OCI-LY3 (cell line): ENCODE measurements around the gene FGGY.

Experiments
- H2AFZ ChIP-seq: fragments of 200-600, 300-600 bp; shearing (Covaris generic); 2 replicates; pipeline ENCODE4 v1.6.0; 2014; ENCODE audit warnings: antibody characterized with exemption, low read depth, low read length
- H3K27ac ChIP-seq: fragments of 200-600, 300-600 bp; sonication (generic); 2 replicates; pipeline ENCODE4 v1.5.1; 2014; ENCODE audit warnings: mild to moderate bottlenecking, low read length, moderate library complexity, mixed read lengths
- H3K27me3 ChIP-seq: fragments of 200-600, 300-600 bp; sonication (generic); 2 replicates; pipeline ENCODE4 v1.6.1; 2014; ENCODE audit warnings: low read depth, low read length, mixed read lengths
- H3K36me3 ChIP-seq: fragments of 200-600, 300-600 bp; sonication (generic); replicated peaks from 2 replicates; pipeline ENCODE3; 2014; ENCODE audit warnings: low read depth, low read length, mixed read lengths
- H3K4me1 ChIP-seq: fragments of 300-600, 200-600 bp; sonication (generic); 2 replicates; pipeline ENCODE4 v1.6.1; 2014; ENCODE audit warnings: low read length, mixed read lengths
- H3K4me2 ChIP-seq: fragments of 200-600, 300-600 bp; sonication (generic); 2 replicates; pipeline ENCODE4 v1.6.1; 2014; ENCODE audit warnings: low read length, mixed read lengths
- H3K4me3 ChIP-seq: fragments of 300-600, 200-600 bp; sonication (generic); 2 replicates; pipeline ENCODE4 v1.5.1; 2014; ENCODE audit warnings: antibody characterized with exemption, mild to moderate bottlenecking, low read length, moderate library complexity
- H3K79me2 ChIP-seq: fragments of 300-600, 200-600 bp; shearing (Covaris generic); 2 replicates; pipeline ENCODE4 v1.6.1; 2014; ENCODE audit warnings: mild to moderate bottlenecking, low read length, mixed read lengths
- H3K9ac ChIP-seq: fragments of 300-600, 200-600 bp; shearing (Covaris generic); 2 replicates; pipeline ENCODE4 v1.6.0; 2014; ENCODE audit warnings: mild to moderate bottlenecking, low read length, moderate library complexity
- H3K9me3 ChIP-seq: fragments of 200-600, 300-600 bp; shearing (Covaris generic); 2 replicates; pipeline ENCODE4 v1.6.1; 2014; ENCODE audit warnings: low read length, mixed read lengths; ENCODE audit not compliant: insufficient read depth
- H4K20me1 ChIP-seq: fragments of 200-600, 300-600 bp; sonication (generic); 2 replicates; pipeline ENCODE4 v1.6.1; 2016; ENCODE audit warnings: low read length, mixed read lengths; ENCODE audit not compliant: insufficient read depth
- EZH2phosphoT487 ChIP-seq: fragments of 200-600 bp; shearing (Covaris generic); IDR thresholded peaks from 2 replicates; pipeline ENCODE4 v1.6.1; 2018; ENCODE audit warnings: antibody characterized with exemption, mixed run types, low read depth
- TF ChIP-seq, protein P1 (sequence below): fragments of 200-600, 300-600 bp; sonication (generic); IDR thresholded peaks from 2 replicates; pipeline ENCODE4 v1.5.1; 2014; ENCODE audit warnings: antibody characterized with exemption, low read length, low read depth

Gene FGGY

DNA sequence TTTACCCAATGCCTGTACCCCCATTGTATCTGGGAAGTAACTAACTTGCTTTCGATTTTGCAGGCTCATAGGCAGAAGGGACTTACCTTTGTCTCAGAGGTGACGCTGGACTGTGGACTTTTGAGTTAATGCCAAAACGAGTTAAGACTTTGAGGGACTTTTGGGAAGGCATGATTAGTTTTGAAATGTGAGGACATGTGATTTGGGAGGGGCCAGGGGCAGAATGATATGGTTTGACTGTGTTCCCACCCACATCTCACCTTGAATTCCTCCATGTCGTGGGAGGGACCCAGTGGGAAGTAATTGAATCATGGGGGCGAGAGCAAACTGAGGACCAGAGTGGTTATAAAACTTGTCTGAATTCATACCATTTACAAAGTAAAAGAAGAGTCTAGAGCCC is 440.7 kb downstream of the FGGY start:
- H3K36me3 ChIP-seq, result no peaks in the 10 kb centered on the region
- no peak overlapping the region for H3K4me3 ChIP-seq
- TF ChIP-seq, protein P1, sequence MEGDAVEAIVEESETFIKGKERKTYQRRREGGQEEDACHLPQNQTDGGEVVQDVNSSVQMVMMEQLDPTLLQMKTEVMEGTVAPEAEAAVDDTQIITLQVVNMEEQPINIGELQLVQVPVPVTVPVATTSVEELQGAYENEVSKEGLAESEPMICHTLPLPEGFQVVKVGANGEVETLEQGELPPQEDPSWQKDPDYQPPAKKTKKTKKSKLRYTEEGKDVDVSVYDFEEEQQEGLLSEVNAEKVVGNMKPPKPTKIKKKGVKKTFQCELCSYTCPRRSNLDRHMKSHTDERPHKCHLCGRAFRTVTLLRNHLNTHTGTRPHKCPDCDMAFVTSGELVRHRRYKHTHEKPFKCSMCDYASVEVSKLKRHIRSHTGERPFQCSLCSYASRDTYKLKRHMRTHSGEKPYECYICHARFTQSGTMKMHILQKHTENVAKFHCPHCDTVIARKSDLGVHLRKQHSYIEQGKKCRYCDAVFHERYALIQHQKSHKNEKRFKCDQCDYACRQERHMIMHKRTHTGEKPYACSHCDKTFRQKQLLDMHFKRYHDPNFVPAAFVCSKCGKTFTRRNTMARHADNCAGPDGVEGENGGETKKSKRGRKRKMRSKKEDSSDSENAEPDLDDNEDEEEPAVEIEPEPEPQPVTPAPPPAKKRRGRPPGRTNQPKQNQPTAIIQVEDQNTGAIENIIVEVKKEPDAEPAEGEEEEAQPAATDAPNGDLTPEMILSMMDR, result no peak
- no peak for TF ChIP-seq EZH2phosphoT487
- no peaks in the 10 kb centered on the region for H3K4me1 ChIP-seq
- no peaks in the 10 kb centered on the region for H3K9me3 ChIP-seq
- no peaks in the 10 kb centered on the region for H4K20me1 ChIP-seq
- H3K4me2 ChIP-seq, result no peak overlapping the region
- no peak overlapping the region for H3K27ac ChIP-seq
- H2AFZ ChIP-seq, result no peak overlapping the region
- H3K9ac ChIP-seq, result no peak overlapping the region
- no peaks in the 10 kb centered on the region for H3K27me3 ChIP-seq
- no peaks in the 10 kb centered on the region for H3K79me2 ChIP-seq

DNA sequence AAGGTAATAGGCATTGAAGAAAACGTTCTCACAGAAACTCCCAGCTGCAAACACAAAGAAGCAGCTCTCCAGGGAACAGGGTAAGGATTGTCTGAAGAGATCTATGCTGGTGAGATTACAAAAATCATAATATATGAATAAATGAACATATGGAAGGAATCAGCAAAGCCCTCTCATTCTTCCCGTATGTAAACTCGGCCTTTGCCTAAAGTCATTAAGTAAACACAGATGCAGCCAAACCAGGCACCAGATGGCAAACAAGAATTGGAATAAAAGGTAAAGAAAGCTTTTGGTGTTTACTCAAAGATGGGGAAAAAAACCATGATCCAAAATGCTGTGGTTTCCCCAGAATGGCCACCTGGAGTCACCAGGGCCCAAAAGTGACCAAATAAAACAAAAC is 441.3 kb downstream of the FGGY start:
- no peak overlapping the region for H3K4me2 ChIP-seq
- TF ChIP-seq, protein P1, result no peak
- TF ChIP-seq EZH2phosphoT487, result no peak
- H3K27ac ChIP-seq, result no peak overlapping the region

DNA sequence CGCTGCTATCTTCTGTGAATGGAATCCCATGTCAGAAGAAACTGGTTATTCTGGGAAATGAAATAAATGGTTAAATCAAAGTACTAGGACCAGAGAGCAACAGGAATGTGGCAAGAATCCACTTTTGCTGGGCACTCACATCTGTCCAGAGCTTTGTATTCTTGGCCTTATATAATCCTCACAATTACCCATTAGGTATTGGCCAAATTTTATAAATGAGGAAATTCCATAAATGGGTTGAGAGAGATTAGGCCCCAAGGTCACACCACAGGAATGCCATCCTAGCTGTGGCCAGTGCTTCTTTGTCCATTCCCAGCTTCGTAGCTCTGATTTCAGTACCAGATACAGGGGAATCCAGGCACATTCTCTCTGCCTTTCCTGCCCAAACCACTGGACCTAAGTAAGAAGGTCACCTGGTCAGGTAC is 441.7 kb downstream of the FGGY start:
- Histone ChIP-seq H3K9ac (no peak overlapping the region), H4K20me1 (no peaks in the 10 kb centered on the region), H3K4me1 (no peaks in the 10 kb centered on the region), H3K9me3 (no peaks in the 10 kb centered on the region), H3K4me2 (no peak overlapping the region), H2AFZ (no peak overlapping the region), H3K27ac (no peak overlapping the region), H3K79me2 (no peaks in the 10 kb centered on the region), H3K4me3 (no peak overlapping the region), H3K27me3 (no peaks in the 10 kb centered on the region), H3K36me3 (no peaks in the 10 kb centered on the region)
- TF ChIP-seq EZH2phosphoT487, result no peak
- TF ChIP-seq, protein P1, result no peak

More for the DNA sequence above, 441.3 kb downstream of the FGGY start:
- Histone ChIP-seq H3K9ac (no peak overlapping the region), H4K20me1 (no peaks in the 10 kb centered on the region), H3K79me2 (no peaks in the 10 kb centered on the region), H3K4me1 (no peaks in the 10 kb centered on the region), H2AFZ (no peak overlapping the region), H3K36me3 (no peaks in the 10 kb centered on the region), H3K9me3 (no peaks in the 10 kb centered on the region), H3K27me3 (no peaks in the 10 kb centered on the region), H3K4me3 (no peak overlapping the region)

DNA sequence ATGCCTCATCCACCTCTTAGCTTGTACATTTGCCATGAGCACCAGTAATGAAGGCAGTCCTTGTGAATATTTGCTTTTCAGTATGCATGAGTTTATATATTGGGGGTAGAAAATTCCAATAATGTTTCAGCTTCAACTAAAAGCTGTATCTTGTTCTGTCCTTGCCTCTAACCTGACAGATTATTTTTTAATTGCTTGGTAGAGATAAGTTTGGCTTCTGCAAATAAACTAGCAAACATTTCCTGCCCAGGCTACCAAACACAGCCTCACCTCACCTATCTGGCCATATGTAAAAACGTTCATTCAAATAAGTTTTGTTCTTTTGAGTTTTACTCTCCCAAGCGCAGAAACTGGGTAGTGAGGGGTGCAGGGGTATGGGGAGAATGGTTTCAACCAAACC is 442.2 kb downstream of the FGGY start:
- Histone ChIP-seq H3K27me3 (no peaks in the 10 kb centered on the region), H3K27ac (no peak overlapping the region), H4K20me1 (no peaks in the 10 kb centered on the region), H3K9ac (no peak overlapping the region), H2AFZ (no peak overlapping the region), H3K4me1 (no peaks in the 10 kb centered on the region), H3K4me3 (no peak overlapping the region), H3K36me3 (no peaks in the 10 kb centered on the region), H3K4me2 (no peak overlapping the region), H3K79me2 (no peaks in the 10 kb centered on the region), H3K9me3 (no peaks in the 10 kb centered on the region)
- TF ChIP-seq, protein P1, result no peak
- TF ChIP-seq EZH2phosphoT487, result no peak
